Measurements from ENCODE around the gene CSTF2T. TPM values are rescaled to one million over a fixed set of nuclear protein-coding genes. Genes with fewer than 3 reads are reported as not detected.

The CSTF2T gene
- total RNA-seq, 1 experiment from 2014 or later = 42.1 TPM

- Histone ChIP-seq H3K79me2 (ENCODE audit: insufficient read depth, low read length) (no peaks in the 10 kb centered on the region; the same call in 1 of the 2 replicates), H2BK5ac (ENCODE audit: insufficient read length, low read length) (no peak overlapping the region), H3K27ac (ENCODE audit: insufficient read length, low read depth, low read length) (no peak overlapping the region), H4K8ac (replicated peaks; ENCODE audit: insufficient read length, low read depth, low read length) (no peak overlapping the region), H3K9me3 (ENCODE audit: control insufficient read depth, low read depth, low read length) (no peaks in the 10 kb centered on the region), H2BK20ac (ENCODE audit: low read depth, low read length, poor library complexity, severe bottlenecking) (no peak overlapping the region), H4K91ac (ENCODE audit: insufficient read length, low read depth, low read length) (no peak overlapping the region), H2AFZ (ENCODE audit: low read length) (no peak overlapping the region), H3K23ac (ENCODE audit: insufficient read length, low read depth, low read length) (no peak overlapping the region), H2AK5ac (ENCODE audit: insufficient read length, low read length) (no peak overlapping the region), H3K23me2 (ENCODE audit: insufficient read length, low read depth, low read length, poor library complexity, severe bottlenecking) (no peaks in the 10 kb centered on the region), H4K5ac (ENCODE audit: insufficient read length, low read depth, low read length) (no peak overlapping the region), H3K14ac (ENCODE audit: insufficient read depth, low read length) (no peak overlapping the region), H3K4ac (ENCODE audit: low read depth, low read length) (no peak overlapping the region), H3K27me3 (ENCODE audit: insufficient read depth, low read length) (no peaks in the 10 kb centered on the region), H3K4me1 (ENCODE audit: insufficient read depth, low read length) (peaks cover 4% of the 10 kb centered on the region; the same call in 1 of the 2 replicates), H2BK12ac (ENCODE audit: insufficient read length, low read depth, low read length) (no peak overlapping the region), H3K18ac (ENCODE audit: insufficient read length, low read depth, low read length) (no peak overlapping the region), H4K20me1 (ENCODE audit: control insufficient read depth, insufficient read depth, insufficient read length) (no peaks in the 10 kb centered on the region), H2BK15ac (ENCODE audit: low read depth, low read length) (no peak overlapping the region), H3K9ac (ENCODE audit: extremely low read depth, insufficient read length, low read length) (no peak overlapping the region), H3K79me1 (ENCODE audit: insufficient read depth, low read depth, low read length, poor library complexity, severe bottlenecking) (no peaks in the 10 kb centered on the region), H2BK120ac (ENCODE audit: low read depth, low read length, poor library complexity, severe bottlenecking) (no peak overlapping the region), H3T11ph (ENCODE audit: low read length) (no peak overlapping the region), H3K4me2 (ENCODE audit: insufficient read depth, insufficient read length, low read length) (no peak overlapping the region), H3K56ac (ENCODE audit: insufficient read length, low read depth, low read length) (no peak overlapping the region)
- Mint-ChIP-seq H3K27me3 (ENCODE audit: low read depth) (no peaks in the 10 kb centered on the region), H3K9me3 (no peaks in the 10 kb centered on the region), H3K4me1 (peaks cover 6 to 8% of the 10 kb centered on the region in 2 experiments), H3K36me3 (ENCODE audit: insufficient read depth in 1 of 3, low read depth in 3 of 3) (no peaks in the 10 kb centered on the region), H3K27ac (no peak overlapping the region), H3K4me3 (no peak overlapping the region)
- WGBS (ENCODE audit: extremely low coverage, insufficient read length, low lambda C conversion rate) = no CpG with 5 or more reads among the region's 1 CpG
- DNase-seq = no peak
- no peak for TF ChIP-seq CTCF (conservative IDR thresholded peaks at IDR 0.05)
These were observed 49.6 kb upstream of the CSTF2T start for GRCh38 chr10:51748959-51749358.
